Suprapubic skin (tissue), 4 donors: ENCODE measurements around the gene AS3MT.

Experiments used
- POLR2A ChIP-seq, 2 donors: fragments of 450-650 bp; IDR thresholded peaks; one replicate each; pipeline ENCODE4 v1.6.1; 2017; ENCODE audit warnings: antibody characterized with exemption in 2 of 2, mild to moderate bottlenecking in 2 of 2, moderate library complexity in 2 of 2
- POLR2AphosphoS5 ChIP-seq, 3 donors: sonication (generic); formaldehyde crosslinking; IDR thresholded peaks; one replicate each; pipeline ENCODE4 v1.6.1; 2017; ENCODE audit warnings: antibody characterized with exemption in 3 of 3

GRCh38 chr10:102856758-102857424 lies 12.4 kb upstream of the AS3MT start:
- TF ChIP-seq POLR2AphosphoS5 (IDR thresholded peaks at IDR 0.05) (no peak), POLR2A (IDR thresholded peaks at IDR 0.05) (no peak)
